ENCODE results near the gene HOXB8.
A peak's percentile ranks its signal among the peaks of the same experiment; 100 is the strongest.

Gene HOXB8

GRCh38 chr17:48578616-48579470, 36.2 kb downstream of the HOXB8 start:
- peak overlapping the region; percentile 73 for H3K4me3 Mint-ChIP-seq
- peaks cover 15% of the 10 kb centered on the region for H3K4me1 Mint-ChIP-seq
- no peak overlapping the region for H3K27ac Mint-ChIP-seq
- peak; percentile 49 for ATAC-seq
- peaks cover 73% of the 10 kb centered on the region for H3K27me3 Mint-ChIP-seq
- no peaks in the 10 kb centered on the region for H3K36me3 Mint-ChIP-seq
- no peaks in the 10 kb centered on the region for H3K9me3 Mint-ChIP-seq

GRCh38 chr17:48577946-48578615, 37.0 kb downstream of the HOXB8 start, which contains the start of gene HOXB4:
TSS of gene HOXB4 (minus strand) at chr17:48578350. CDS start at chr17:48578319, 31 bp downstream.
- H3K36me3 Mint-ChIP-seq: no peaks in the 10 kb centered on the region
- H3K9me3 Mint-ChIP-seq: no peaks in the 10 kb centered on the region
- ATAC-seq: peak; percentile 62
- H3K27ac Mint-ChIP-seq: no peak within 1 kb of the TSS
- peaks cover 15% of the 10 kb centered on the region for H3K4me1 Mint-ChIP-seq
- peak within 1 kb of the TSS; percentile 73 for H3K4me3 Mint-ChIP-seq
- peaks cover 65% of the 10 kb centered on the region for H3K27me3 Mint-ChIP-seq

DNA sequence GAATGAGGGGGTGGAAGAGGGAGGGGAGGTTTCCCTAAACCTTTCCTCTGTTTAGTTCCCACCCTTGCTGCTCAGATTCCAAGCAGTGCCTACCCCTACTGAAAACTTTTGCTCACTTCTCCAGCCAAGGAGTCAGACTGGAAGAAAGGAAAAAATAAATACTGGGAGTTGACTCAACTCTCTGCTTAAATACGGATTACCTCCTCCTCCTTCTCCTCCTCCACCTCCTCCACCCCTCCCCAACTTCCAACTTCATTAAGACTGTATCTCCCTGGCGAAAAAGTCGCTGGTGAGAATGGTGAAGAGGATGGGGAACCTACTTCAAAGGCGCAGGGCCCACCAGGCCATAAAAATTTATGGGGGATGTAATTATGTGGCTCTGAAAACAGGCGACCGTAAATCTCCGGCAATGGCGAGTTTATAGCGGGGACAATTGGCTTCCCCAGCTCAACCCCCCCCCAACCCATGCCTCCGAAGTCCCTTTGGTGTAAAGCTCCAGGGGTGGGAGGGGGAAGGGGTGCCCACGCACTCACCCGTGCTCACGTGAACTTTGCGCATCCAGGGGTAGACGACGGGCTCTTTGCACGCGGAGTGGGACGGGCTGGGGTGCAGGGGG, 37.7 kb downstream of the HOXB8 start:
- no peaks in the 10 kb centered on the region for H3K9me3 Mint-ChIP-seq
- H3K4me3 Mint-ChIP-seq: peak overlapping the region; percentile 62
- peak; percentile 28 for ATAC-seq
- H3K27ac Mint-ChIP-seq: no peak overlapping the region
- peaks cover 15% of the 10 kb centered on the region for H3K4me1 Mint-ChIP-seq
- peaks cover 59% of the 10 kb centered on the region for H3K27me3 Mint-ChIP-seq
- H3K36me3 Mint-ChIP-seq: no peaks in the 10 kb centered on the region

GRCh38 chr17:48576479-48577309, 38.4 kb downstream of the HOXB8 start:
- H3K27me3 Mint-ChIP-seq: peaks cover 52% of the 10 kb centered on the region
- H3K9me3 Mint-ChIP-seq: no peaks in the 10 kb centered on the region
- peak overlapping the region; percentile 11 for H3K4me3 Mint-ChIP-seq
- no peak overlapping the region for H3K27ac Mint-ChIP-seq
- ATAC-seq: no peak
- peaks cover 15% of the 10 kb centered on the region for H3K4me1 Mint-ChIP-seq
- H3K36me3 Mint-ChIP-seq: no peaks in the 10 kb centered on the region

- Mint-ChIP-seq H3K27me3 (peaks cover 43% of the 10 kb centered on the region), H3K9me3 (no peaks in the 10 kb centered on the region), H3K4me1 (peaks cover 15% of the 10 kb centered on the region), H3K4me3 (no peak overlapping the region), H3K27ac (no peak overlapping the region), H3K36me3 (no peaks in the 10 kb centered on the region)
- ATAC-seq: no peak
Observed at GRCh38 chr17:48575673-48576478, 39.2 kb downstream of the HOXB8 start.

GRCh38 chr17:48575066-48575582, 40.0 kb downstream of the HOXB8 start:
- peaks cover 15% of the 10 kb centered on the region for H3K4me1 Mint-ChIP-seq
- H3K9me3 Mint-ChIP-seq: no peaks in the 10 kb centered on the region
- no peak overlapping the region for H3K27ac Mint-ChIP-seq
- H3K4me3 Mint-ChIP-seq: no peak overlapping the region
- H3K36me3 Mint-ChIP-seq: no peaks in the 10 kb centered on the region
- H3K27me3 Mint-ChIP-seq: peaks cover 36% of the 10 kb centered on the region
- ATAC-seq: no peak

DNA sequence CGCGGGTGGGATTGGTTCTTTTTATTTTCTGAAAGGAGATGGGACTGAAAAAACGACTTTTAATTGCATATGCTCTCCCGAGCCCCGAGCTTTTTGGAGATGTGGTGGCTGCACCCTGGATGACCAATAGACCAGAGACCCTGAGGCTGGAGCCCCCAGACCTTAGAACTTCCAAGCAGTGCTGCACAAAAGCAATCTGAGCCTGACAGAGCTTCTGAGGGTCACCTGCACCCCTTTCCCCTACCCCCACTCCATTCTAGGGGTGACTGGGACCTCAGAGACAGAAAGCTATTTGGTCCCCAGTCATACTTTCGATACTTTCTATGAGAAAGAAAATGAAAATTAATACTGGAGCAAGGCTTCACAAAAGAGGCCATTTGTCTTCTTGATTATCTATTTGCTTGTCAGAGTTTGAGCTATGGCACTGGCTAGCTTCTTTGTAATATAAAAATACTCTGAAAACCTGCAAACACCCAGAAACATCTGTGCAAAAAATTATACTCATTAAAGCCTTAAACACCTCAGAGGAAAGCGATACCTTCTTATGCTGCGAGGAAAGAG, 40.5 kb downstream of the HOXB8 start:
- Mint-ChIP-seq H3K4me1 (peaks cover 15% of the 10 kb centered on the region), H3K9me3 (no peaks in the 10 kb centered on the region), H3K27me3 (peaks cover 30% of the 10 kb centered on the region), H3K27ac (no peak overlapping the region), H3K36me3 (no peaks in the 10 kb centered on the region), H3K4me3 (no peak overlapping the region)
- ATAC-seq: no peak

- H3K4me1 Mint-ChIP-seq: peaks cover 6% of the 10 kb centered on the region
- H3K9me3 Mint-ChIP-seq: no peaks in the 10 kb centered on the region
- H3K4me3 Mint-ChIP-seq: no peak overlapping the region
- no peaks in the 10 kb centered on the region for H3K36me3 Mint-ChIP-seq
- no peak overlapping the region for H3K27ac Mint-ChIP-seq
- no peak for ATAC-seq
- peaks cover 16% of the 10 kb centered on the region for H3K27me3 Mint-ChIP-seq
Observed at GRCh38 chr17:48571826-48572417, 43.2 kb downstream of the HOXB8 start.

- peaks cover 6% of the 10 kb centered on the region for H3K4me1 Mint-ChIP-seq
- no peak for ATAC-seq
- no peaks in the 10 kb centered on the region for H3K9me3 Mint-ChIP-seq
- H3K36me3 Mint-ChIP-seq: no peaks in the 10 kb centered on the region
- H3K27ac Mint-ChIP-seq: no peak overlapping the region
- H3K4me3 Mint-ChIP-seq: no peak overlapping the region
- H3K27me3 Mint-ChIP-seq: peaks cover 15% of the 10 kb centered on the region
Observed at GRCh38 chr17:48571024-48571818, 43.9 kb downstream of the HOXB8 start.

GRCh38 chr17:48570325-48571023, 44.6 kb downstream of the HOXB8 start:
- ATAC-seq: no peak
- H3K4me1 Mint-ChIP-seq: no peaks in the 10 kb centered on the region
- H3K27me3 Mint-ChIP-seq: peaks cover 9% of the 10 kb centered on the region
- no peaks in the 10 kb centered on the region for H3K9me3 Mint-ChIP-seq
- H3K36me3 Mint-ChIP-seq: no peaks in the 10 kb centered on the region
- no peak overlapping the region for H3K27ac Mint-ChIP-seq
- H3K4me3 Mint-ChIP-seq: no peak overlapping the region

DNA sequence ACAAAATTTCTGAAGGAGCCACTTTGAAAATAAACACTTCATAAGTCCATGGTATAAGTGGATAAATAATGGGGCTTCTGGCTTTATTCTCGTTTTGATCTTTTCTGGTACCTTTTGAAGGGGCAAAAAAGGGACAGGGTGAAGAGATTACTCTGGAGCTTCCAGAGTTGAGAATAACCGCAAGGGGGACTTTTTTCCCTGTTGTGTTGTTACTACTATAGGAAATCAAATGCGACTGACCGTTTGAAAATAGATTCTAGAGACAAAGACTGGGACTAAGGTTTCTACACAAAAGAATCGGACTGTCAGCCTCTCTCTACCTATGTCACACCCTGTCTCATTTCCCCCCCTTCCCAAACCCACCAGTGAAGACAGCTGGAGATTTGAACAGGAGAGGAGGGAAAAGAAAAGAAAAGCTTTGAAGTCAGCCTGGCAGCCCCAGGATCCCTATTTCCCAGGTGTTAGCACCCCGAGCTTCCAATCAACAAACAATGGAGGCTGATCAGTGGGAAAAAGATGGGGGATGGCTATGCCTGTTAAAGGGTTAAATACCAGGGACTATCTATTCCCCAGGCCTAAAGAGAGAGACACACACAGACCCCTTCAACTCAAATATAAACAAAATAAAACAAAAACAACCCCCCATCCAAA, 45.3 kb downstream of the HOXB8 start:
- ATAC-seq: no peak
- no peak overlapping the region for H3K4me3 Mint-ChIP-seq
- H3K9me3 Mint-ChIP-seq: no peaks in the 10 kb centered on the region
- no peaks in the 10 kb centered on the region for H3K36me3 Mint-ChIP-seq
- H3K4me1 Mint-ChIP-seq: no peaks in the 10 kb centered on the region
- peaks cover 8% of the 10 kb centered on the region for H3K27me3 Mint-ChIP-seq
- H3K27ac Mint-ChIP-seq: no peak overlapping the region

DNA sequence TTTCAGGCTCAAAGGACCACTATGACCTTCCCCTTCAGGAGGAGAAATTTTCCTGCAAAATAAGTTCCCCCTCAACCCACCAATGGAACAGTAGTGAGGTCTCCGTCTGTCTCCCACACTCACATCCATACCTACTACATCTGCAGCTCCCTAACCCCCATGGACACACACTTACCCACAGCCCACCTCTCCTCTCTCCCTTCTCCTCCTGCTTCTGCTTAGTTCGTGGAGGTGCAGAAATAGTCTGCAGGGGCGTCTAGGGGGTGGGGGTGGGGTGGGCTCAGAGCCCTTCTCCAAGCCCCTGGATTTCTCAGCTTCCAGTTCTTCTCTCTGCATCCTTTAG, 45.9 kb downstream of the HOXB8 start:
- H3K9me3 Mint-ChIP-seq: no peaks in the 10 kb centered on the region
- no peak for ATAC-seq
- no peaks in the 10 kb centered on the region for H3K36me3 Mint-ChIP-seq
- no peak overlapping the region for H3K4me3 Mint-ChIP-seq
- H3K27me3 Mint-ChIP-seq: peaks cover 2% of the 10 kb centered on the region
- H3K4me1 Mint-ChIP-seq: no peaks in the 10 kb centered on the region
- no peak overlapping the region for H3K27ac Mint-ChIP-seq

Measured in stimulated activated memory B cell treated with anti-CD40 and anti-IgM and Interleukin-4, amounts not matched to agents 10 μg/mL and 1 μg/mL and 100 μg/mL, for 72 hours (primary cell).